ENCODE measurements around the gene LIPC.

DNA sequence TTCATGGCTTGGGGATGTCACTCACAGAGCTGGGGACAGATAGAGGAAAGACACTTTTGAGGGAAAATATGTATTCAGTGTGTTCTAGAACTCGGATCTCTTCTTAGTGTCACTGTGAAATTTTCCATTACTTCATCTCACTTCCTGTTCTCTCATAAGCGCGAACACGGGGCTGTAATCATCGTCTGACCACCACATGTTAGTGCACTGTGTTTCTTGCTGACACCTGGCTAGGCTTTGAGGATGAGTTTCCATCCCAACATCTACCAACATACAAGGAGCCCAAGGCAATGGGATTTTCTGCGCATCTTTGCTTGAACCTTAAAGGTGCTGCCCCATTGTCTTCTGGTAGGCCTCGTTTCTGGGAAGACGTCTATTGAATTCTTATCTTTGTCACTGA is 84.0 kb downstream of the LIPC start:
- TF ChIP-seq, protein P1, sequence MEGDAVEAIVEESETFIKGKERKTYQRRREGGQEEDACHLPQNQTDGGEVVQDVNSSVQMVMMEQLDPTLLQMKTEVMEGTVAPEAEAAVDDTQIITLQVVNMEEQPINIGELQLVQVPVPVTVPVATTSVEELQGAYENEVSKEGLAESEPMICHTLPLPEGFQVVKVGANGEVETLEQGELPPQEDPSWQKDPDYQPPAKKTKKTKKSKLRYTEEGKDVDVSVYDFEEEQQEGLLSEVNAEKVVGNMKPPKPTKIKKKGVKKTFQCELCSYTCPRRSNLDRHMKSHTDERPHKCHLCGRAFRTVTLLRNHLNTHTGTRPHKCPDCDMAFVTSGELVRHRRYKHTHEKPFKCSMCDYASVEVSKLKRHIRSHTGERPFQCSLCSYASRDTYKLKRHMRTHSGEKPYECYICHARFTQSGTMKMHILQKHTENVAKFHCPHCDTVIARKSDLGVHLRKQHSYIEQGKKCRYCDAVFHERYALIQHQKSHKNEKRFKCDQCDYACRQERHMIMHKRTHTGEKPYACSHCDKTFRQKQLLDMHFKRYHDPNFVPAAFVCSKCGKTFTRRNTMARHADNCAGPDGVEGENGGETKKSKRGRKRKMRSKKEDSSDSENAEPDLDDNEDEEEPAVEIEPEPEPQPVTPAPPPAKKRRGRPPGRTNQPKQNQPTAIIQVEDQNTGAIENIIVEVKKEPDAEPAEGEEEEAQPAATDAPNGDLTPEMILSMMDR (IDR thresholded peaks at IDR 0.05; ENCODE audit: low read depth, low read length), result no peak
- TF ChIP-seq, protein P2, sequence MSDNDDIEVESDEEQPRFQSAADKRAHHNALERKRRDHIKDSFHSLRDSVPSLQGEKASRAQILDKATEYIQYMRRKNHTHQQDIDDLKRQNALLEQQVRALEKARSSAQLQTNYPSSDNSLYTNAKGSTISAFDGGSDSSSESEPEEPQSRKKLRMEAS (IDR thresholded peaks at IDR 0.05; ENCODE audit: low read depth, low read length), result no peak
